GM19035 (cell line): ENCODE measurements around the gene FBXO33.
A peak's percentile ranks its signal among the peaks of the same experiment; 100 is the strongest.

Source experiments
- ATAC-seq: cut with Tn5 transposase; IDR thresholded peaks from one replicate; pipeline ENCODE4 v1.9.1; 2021; ENCODE audit not compliant: unreplicated experiment

Gene FBXO33

GRCh38 chr14:39431416-39432178 lies 636 bp downstream of the FBXO33 start:
- peak; percentile 25 for ATAC-seq

- ATAC-seq: peak; percentile 0
These were observed 1.3 kb downstream of the FBXO33 start for GRCh38 chr14:39430762-39431415.

GRCh38 chr14:39428118-39428517 lies 4.1 kb downstream of the FBXO33 start:
- ATAC-seq: no peak

- ATAC-seq: no peak
These were observed 5.6 kb downstream of the FBXO33 start for GRCh38 chr14:39426605-39427004.

- ATAC-seq: no peak
These were observed 6.3 kb downstream of the FBXO33 start for GRCh38 chr14:39425947-39426346.

GRCh38 chr14:39423793-39424192 lies 8.4 kb downstream of the FBXO33 start:
- ATAC-seq: no peak

- ATAC-seq: no peak
These were observed 10.0 kb downstream of the FBXO33 start for GRCh38 chr14:39422243-39422642.

- ATAC-seq: no peak
These were observed 13.0 kb downstream of the FBXO33 start for GRCh38 chr14:39419272-39419671.

- ATAC-seq: no peak
These were observed 15.2 kb downstream of the FBXO33 start for GRCh38 chr14:39417014-39417413.

GRCh38 chr14:39416072-39416471 lies 16.2 kb downstream of the FBXO33 start:
- no peak for ATAC-seq

GRCh38 chr14:39406560-39406959 lies 25.7 kb downstream of the FBXO33 start:
- no peak for ATAC-seq

GRCh38 chr14:39398382-39398781 lies 33.9 kb downstream of the FBXO33 start:
- no peak for ATAC-seq

- no peak for ATAC-seq
These were observed 35.8 kb downstream of the FBXO33 start for GRCh38 chr14:39396448-39396847.

- ATAC-seq: no peak
These were observed 36.5 kb downstream of the FBXO33 start for GRCh38 chr14:39395555-39396254.

GRCh38 chr14:39393289-39393688 lies 38.9 kb downstream of the FBXO33 start:
- ATAC-seq: no peak

- no peak for ATAC-seq
These were observed 48.1 kb downstream of the FBXO33 start for GRCh38 chr14:39384177-39384576.

- no peak for ATAC-seq
These were observed 48.5 kb downstream of the FBXO33 start for GRCh38 chr14:39383741-39384140.

GRCh38 chr14:39383026-39383660 lies 49.1 kb downstream of the FBXO33 start:
- ATAC-seq: no peak

- no peak for ATAC-seq
These were observed 49.8 kb downstream of the FBXO33 start for GRCh38 chr14:39382463-39382862.

- no peak for ATAC-seq
These were observed 50.9 kb downstream of the FBXO33 start for GRCh38 chr14:39381366-39381765.

GRCh38 chr14:39376667-39377403 lies 55.4 kb downstream of the FBXO33 start:
- no peak for ATAC-seq
